Activated T-cell treated with anti-CD3 and anti-CD28 coated beads, Interleukin-2, amount 50 U/mL, for 72 hours (primary cell): ENCODE measurements around the gene FAU. TPM values are rescaled to one million over a fixed set of nuclear protein-coding genes. Genes with fewer than 3 reads are reported as not detected.

Experiments
- ATAC-seq, 2 donors: fragments of 150-1000 bp; cut with Tn5 transposase; replicated peaks in 1 of 2; 2 replicates each; pipeline ENCODE4 v1.10.0; 2021; ENCODE audit warnings: moderate library complexity in 2 of 2, mild to moderate bottlenecking in 1 of 2
- DNase-seq, 2 donors: peaks; one replicate each; pipeline ENCODE4 v3.0.0; 2021 to 2022; ENCODE audit warnings: mixed read lengths in 1 of 2
- H3K27ac Mint-ChIP-seq: one replicate; pipeline ENCODE4 v1.8.0; 2022; ENCODE audit warnings: mild to moderate bottlenecking, moderate library complexity, mixed read lengths
- H3K27me3 Mint-ChIP-seq: one replicate; pipeline ENCODE4 v1.8.0; 2022; ENCODE audit warnings: low read depth, mixed read lengths
- H3K36me3 Mint-ChIP-seq, 2 donors: one replicate each; pipeline ENCODE4 v1.8.0; 2022; ENCODE audit warnings: mixed read lengths in 2 of 2, mild to moderate bottlenecking in 1 of 2; ENCODE audit not compliant: insufficient read depth in 2 of 2
- H3K4me1 Mint-ChIP-seq: one replicate; pipeline ENCODE4 v1.8.0; 2022; ENCODE audit warnings: low read depth, mixed read lengths
- H3K4me3 Mint-ChIP-seq, 2 donors: one replicate each; pipeline ENCODE4 v1.8.0; 2022; ENCODE audit warnings: mild to moderate bottlenecking in 2 of 2, mixed read lengths in 2 of 2, moderate library complexity in 2 of 2
- H3K9me3 Mint-ChIP-seq, 2 donors: one replicate each; pipeline ENCODE4 v1.8.0; 2022; ENCODE audit warnings: mixed read lengths in 2 of 2
- total RNA-seq, 2 donors: library from RNA; stranded (reverse); gene quantifications; one replicate each; pipeline ENCODE4 v1.2.3, GENCODE V29; 2022

The FAU gene
- total RNA-seq, 2 donors from 2014 or later, result 1,144 to 1,164 TPM

GRCh38 chr11:65113361-65113756 is 8.6 kb downstream of the FAU start:
- ATAC-seq (no peak), DNase-seq (no peak)
- H3K27me3 Mint-ChIP-seq, result no peaks in the 10 kb centered on the region
- H3K36me3 Mint-ChIP-seq, result peaks cover 3 to 6% of the 10 kb centered on the region in 2 donors
- H3K4me1 Mint-ChIP-seq, result peaks cover 60% of the 10 kb centered on the region
- H3K9me3 Mint-ChIP-seq, result no peaks in the 10 kb centered on the region
- peak overlapping the region; percentile 93 for H3K27ac Mint-ChIP-seq
- H3K4me3 Mint-ChIP-seq, result peak overlapping the region; percentile 98 to 100

GRCh38 chr11:65112546-65113360 is 9.2 kb downstream of the FAU start:
- H3K4me3 Mint-ChIP-seq, result peak overlapping the region; percentile 98 to 100
- H3K4me1 Mint-ChIP-seq, result peaks cover 55% of the 10 kb centered on the region
- H3K36me3 Mint-ChIP-seq, result peaks cover under 1 to 4% of the 10 kb centered on the region in 2 donors
- H3K9me3 Mint-ChIP-seq, result no peaks in the 10 kb centered on the region
- H3K27me3 Mint-ChIP-seq, result no peaks in the 10 kb centered on the region
- ATAC-seq, result peak; percentile 44 to 46
- peak; percentile 76 to 88 for DNase-seq
- peak overlapping the region; percentile 93 for H3K27ac Mint-ChIP-seq

GRCh38 chr11:65111744-65112545 is 10.0 kb downstream of the FAU start, which contains the start of gene TM7SF2:
Gene TM7SF2, plus strand, starts transcription at chr11:65111872. Its CDS starts 144 bp downstream, at chr11:65112016.
- peak within 1 kb of the TSS; percentile 90 for H3K27ac Mint-ChIP-seq
- H3K27me3 Mint-ChIP-seq, result no peaks in the 10 kb centered on the region
- H3K4me1 Mint-ChIP-seq, result peaks cover 54% of the 10 kb centered on the region
- peak; percentile 77 to 78 for ATAC-seq
- H3K36me3 Mint-ChIP-seq, result peaks cover 0 to 3% of the 10 kb centered on the region in 2 donors
- no peaks in the 10 kb centered on the region for H3K9me3 Mint-ChIP-seq
- DNase-seq, result peak; percentile 96 to 97
- peak within 1 kb of the TSS; percentile 98 to 100 for H3K4me3 Mint-ChIP-seq

GRCh38 chr11:65111159-65111743 is 10.7 kb downstream of the FAU start:
- DNase-seq (no peak), ATAC-seq (no peak)
- Mint-ChIP-seq H3K27ac (peak overlapping the region; percentile 90), H3K27me3 (no peaks in the 10 kb centered on the region), H3K36me3 (peaks cover 0 to 3% of the 10 kb centered on the region in 2 donors), H3K9me3 (no peaks in the 10 kb centered on the region), H3K4me1 (peaks cover 48% of the 10 kb centered on the region), H3K4me3 (peak overlapping the region; percentile 98 to 100)

DNA sequence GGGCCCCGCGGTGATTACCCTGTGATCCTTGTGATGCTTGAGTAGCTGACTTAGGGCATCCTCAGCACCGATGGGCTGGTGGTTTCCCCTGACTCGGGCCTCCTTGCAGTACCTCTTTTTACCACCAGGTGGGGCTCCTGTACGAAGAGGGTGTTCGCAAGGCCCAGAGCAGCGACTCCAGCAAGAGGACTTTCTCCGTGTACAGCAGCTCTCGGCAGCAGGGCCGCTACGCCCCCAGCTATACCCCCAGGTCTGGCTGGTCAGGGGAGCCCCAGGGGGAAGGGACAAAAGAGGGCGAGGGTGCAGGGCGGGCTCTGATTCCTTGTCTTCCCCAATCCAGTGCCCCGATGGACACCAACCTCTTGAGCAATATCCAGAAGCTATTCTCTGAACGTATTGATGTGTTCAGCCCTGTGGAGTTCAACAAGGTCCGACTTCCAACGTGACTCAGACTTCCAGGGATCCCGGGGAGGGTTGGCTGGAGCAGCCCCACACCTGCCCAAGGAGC is 11.5 kb downstream of the FAU start:
- H3K4me1 Mint-ChIP-seq, result peaks cover 42% of the 10 kb centered on the region

GRCh38 chr11:65109231-65110198 is 12.4 kb downstream of the FAU start:
- H3K4me3 Mint-ChIP-seq, result no peak overlapping the region
- H3K9me3 Mint-ChIP-seq, result no peaks in the 10 kb centered on the region
- H3K4me1 Mint-ChIP-seq, result peaks cover 47% of the 10 kb centered on the region
- H3K27ac Mint-ChIP-seq, result peak overlapping the region; percentile 59
- H3K36me3 Mint-ChIP-seq, result peaks cover 0 to 7% of the 10 kb centered on the region in 2 donors
- no peak for DNase-seq
- ATAC-seq, result no peak
- no peaks in the 10 kb centered on the region for H3K27me3 Mint-ChIP-seq

More for the DNA sequence above, 11.5 kb downstream of the FAU start:
- Mint-ChIP-seq H3K27ac (peak overlapping the region; percentile 59), H3K36me3 (peaks cover 0 to 6% of the 10 kb centered on the region in 2 donors), H3K4me3 (peak overlapping the region in 1 of 2 donors; percentile 12), H3K27me3 (no peaks in the 10 kb centered on the region), H3K9me3 (no peaks in the 10 kb centered on the region)
- DNase-seq (peak; percentile 94 to 98), ATAC-seq (peak; percentile 39 to 42)

DNA sequence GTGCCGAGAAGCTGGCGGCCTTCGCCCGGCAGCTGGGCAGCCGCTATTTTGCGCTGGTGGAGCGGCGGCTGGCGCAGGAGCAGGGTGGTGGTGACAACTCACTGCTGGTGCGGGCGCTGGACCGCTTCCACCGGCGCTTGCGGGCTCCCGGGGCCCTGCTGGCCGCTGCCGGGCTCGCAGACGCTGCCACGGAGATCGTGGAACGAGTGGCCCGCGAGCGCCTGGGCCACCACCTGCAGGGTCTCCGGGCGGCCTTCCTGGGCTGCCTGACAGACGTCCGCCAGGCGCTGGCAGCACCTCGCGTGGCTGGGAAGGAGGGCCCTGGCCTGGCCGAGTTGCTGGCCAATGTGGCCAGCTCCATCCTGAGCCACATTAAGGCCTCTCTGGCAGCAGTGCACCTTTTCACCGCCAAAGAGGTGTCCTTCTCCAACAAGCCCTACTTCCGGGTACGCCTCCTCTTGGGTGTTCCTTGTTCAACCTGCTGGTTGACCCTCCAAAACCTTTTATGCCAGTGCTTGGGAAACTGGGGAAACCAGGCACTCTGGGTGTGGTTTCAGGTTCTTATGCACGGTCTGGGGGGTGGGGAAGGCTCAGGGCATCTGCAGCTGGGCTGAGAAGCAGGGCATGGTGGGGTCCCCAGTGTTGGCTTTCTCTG is 13.3 kb downstream of the FAU start:
- peaks cover 0 to 5% of the 10 kb centered on the region in 2 donors for H3K36me3 Mint-ChIP-seq
- H3K4me1 Mint-ChIP-seq, result peaks cover 43% of the 10 kb centered on the region
- no peaks in the 10 kb centered on the region for H3K9me3 Mint-ChIP-seq
- ATAC-seq, result no peak
- no peak overlapping the region for H3K27ac Mint-ChIP-seq
- H3K4me3 Mint-ChIP-seq, result no peak overlapping the region
- no peak for DNase-seq
- H3K27me3 Mint-ChIP-seq, result no peaks in the 10 kb centered on the region

DNA sequence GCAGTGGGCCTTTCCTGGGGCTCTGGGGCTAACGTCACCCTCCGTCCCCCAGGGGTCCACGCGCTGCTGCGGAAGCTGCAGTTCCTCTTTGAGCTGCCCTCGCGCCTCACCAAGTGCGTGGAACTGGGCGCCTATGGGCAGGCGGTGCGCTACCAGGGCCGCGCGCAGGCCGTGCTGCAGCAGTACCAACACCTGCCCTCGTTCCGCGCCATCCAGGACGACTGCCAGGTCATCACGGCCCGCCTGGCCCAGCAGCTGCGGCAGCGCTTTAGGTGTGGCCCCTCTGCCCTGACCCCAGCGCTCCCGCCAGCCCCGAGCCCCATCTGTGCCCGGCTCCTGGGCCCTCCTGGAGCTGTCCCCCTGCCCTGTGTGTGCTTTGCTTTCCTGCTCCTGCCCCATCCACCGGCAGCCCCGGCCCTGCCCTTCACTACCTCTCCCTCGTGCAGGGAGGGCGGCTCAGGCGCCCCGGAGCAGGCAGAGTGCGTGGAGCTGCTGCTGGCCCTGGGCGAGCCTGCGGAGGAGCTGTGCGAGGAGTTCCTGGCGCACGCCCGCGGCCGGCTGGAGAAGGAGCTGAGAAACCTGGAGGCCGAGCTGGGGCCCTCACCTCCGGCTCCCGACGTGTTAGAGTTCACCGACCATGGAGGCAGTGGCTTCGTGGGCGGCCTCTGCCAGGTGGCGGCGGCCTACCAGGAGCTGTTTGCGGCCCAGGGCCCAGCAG is 14.0 kb downstream of the FAU start:
- peaks cover 36% of the 10 kb centered on the region for H3K4me1 Mint-ChIP-seq
- no peak overlapping the region for H3K4me3 Mint-ChIP-seq
- ATAC-seq (no peak), DNase-seq (no peak)
- H3K27me3 Mint-ChIP-seq, result no peaks in the 10 kb centered on the region
- no peaks in the 10 kb centered on the region for H3K9me3 Mint-ChIP-seq
- H3K27ac Mint-ChIP-seq, result no peak overlapping the region
- peaks cover 0 to 5% of the 10 kb centered on the region in 2 donors for H3K36me3 Mint-ChIP-seq

- Mint-ChIP-seq H3K4me3 (no peak overlapping the region), H3K4me1 (peaks cover 34% of the 10 kb centered on the region), H3K9me3 (no peaks in the 10 kb centered on the region), H3K27me3 (no peaks in the 10 kb centered on the region), H3K27ac (no peak overlapping the region), H3K36me3 (peaks cover 0 to 5% of the 10 kb centered on the region in 2 donors)
- ATAC-seq, result no peak
- DNase-seq, result no peak
Measured at GRCh38 chr11:65107078-65107477, 14.9 kb downstream of the FAU start.

DNA sequence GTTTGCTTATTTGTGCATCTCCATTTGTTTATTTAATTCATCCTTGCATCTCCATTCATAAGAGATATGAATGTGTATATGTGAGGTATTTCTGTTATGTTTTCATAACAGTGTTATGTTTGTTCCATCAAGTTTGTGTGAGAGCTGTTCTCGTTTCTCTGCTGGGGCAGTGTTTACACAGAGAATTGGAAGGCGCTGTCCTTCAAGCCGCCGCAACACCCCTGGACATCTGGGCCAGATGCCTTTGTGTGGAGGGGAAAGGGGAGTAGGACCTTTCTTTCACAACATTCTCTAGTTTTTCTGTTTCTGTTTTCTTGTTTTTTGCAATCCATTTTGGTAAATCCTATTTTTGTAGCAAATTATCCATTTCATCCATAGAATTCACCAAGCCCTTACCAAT is 17.3 kb downstream of the FAU start:
- H3K4me1 Mint-ChIP-seq, result peaks cover 13% of the 10 kb centered on the region
- H3K36me3 Mint-ChIP-seq, result peaks cover 0 to 7% of the 10 kb centered on the region in 2 donors
- H3K9me3 Mint-ChIP-seq, result no peaks in the 10 kb centered on the region
- ATAC-seq (no peak), DNase-seq (no peak)
- peak overlapping the region; percentile 56 for H3K27ac Mint-ChIP-seq
- no peak overlapping the region for H3K4me3 Mint-ChIP-seq
- H3K27me3 Mint-ChIP-seq, result no peaks in the 10 kb centered on the region

- H3K27me3 Mint-ChIP-seq, result no peaks in the 10 kb centered on the region
- ATAC-seq, result no peak
- peaks cover 13% of the 10 kb centered on the region for H3K4me1 Mint-ChIP-seq
- H3K27ac Mint-ChIP-seq, result peak overlapping the region; percentile 74
- no peaks in the 10 kb centered on the region for H3K9me3 Mint-ChIP-seq
- H3K4me3 Mint-ChIP-seq, result no peak overlapping the region
- H3K36me3 Mint-ChIP-seq, result peaks cover 0 to 12% of the 10 kb centered on the region in 2 donors
- no peak for DNase-seq
Measured at GRCh38 chr11:65103476-65103875, 18.5 kb downstream of the FAU start.
